Stimulated activated CD8-positive, alpha-beta memory T cell treated with anti-CD3 and anti-CD28 coated beads, Interleukin-7, amount 100 ng/mL, for 48 hours (primary cell): ENCODE data around the gene MME.
"Not testable (repeated sequence)": the region's sequence is repeated elsewhere in the genome, so short reads cannot be mapped to it uniquely, and the experiment has no call there.

ENCODE experiments used
- DNase-seq, 2 donors: peaks; one replicate each; pipeline ENCODE4 v3.0.0-alpha.2; 2020; ENCODE audit warnings: low read depth in 1 of 2; ENCODE audit errors: extremely low read depth in 1 of 2

The MME gene

DNA sequence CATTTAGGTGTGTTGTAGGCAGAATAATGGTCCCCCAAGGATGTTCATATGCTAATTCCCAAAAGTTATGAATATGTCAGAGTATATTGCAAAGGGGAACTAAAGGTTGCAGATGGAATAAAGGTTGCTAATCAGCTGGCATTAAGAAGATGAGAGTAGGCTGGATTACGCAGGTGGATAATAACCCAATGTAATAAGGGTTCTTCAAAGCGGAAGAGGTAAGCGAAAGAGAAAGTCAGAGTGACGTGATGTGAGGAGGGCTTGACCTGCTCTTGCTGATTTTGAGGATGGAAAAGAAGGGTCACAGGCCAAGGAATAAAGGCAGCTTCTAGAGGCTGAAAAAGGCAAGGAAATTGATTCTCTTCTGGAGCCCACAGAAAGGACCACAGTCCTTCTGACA is 109.4 kb downstream of the MME start:
- no peak for DNase-seq

DNA sequence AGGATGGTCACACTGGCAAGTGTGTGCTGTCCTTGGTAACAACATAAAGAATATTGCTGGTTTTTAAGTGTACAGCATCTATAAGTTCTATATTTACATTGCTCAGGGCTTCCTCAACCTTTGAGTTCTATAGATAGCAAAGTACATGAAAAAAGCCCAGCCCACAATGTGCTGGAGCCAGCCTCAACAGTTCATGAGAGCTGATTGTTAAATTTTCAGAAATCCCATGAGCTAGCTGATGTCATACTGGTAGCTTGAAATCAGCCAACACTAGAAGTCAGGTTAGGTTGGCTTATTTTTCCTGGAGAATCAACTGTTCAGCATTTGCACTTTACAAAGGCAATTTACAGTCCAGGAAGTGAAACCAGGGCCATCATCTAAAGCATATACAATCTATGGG is 110.6 kb downstream of the MME start:
- no peak for DNase-seq

DNA sequence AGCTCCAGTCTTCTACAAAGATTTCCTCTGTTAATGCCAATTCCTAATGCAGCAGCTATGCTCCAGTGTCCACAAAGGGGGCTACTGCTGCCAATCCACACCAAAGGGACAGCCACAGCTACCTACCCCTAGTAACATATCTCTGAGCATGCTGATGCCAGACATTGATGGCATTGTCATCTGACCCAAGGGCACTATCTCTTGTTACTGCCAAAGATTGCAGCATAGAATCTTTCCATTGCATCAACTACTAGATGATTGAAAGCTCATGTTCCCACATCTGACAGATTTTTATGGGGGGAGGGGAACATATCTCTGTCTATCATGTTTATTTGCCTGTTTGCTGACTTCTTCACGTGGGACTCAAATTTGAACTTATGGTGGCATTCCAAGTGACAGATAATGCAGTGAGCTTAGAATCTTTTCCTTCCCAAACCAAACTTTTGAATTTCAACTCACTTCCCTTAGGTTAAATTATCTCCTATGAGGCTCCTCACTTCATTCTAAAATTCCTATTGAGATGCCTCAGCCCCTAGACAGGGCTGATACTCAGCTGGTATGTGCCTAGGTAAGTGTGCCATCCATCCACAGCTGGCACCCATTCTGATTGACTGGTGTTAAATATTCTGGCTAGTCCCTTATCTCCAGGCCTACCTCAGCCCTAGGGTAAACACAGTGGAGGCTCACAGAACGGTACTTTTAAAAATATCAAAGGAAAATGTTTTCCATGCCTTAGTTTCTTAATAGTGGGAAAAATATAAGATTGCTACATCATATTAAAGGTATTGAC is 113.0 kb downstream of the MME start:
- DNase-seq, result no peak

GRCh38 chr3:155193868-155194267 is 113.7 kb downstream of the MME start:
- DNase-seq, result no peak

DNA sequence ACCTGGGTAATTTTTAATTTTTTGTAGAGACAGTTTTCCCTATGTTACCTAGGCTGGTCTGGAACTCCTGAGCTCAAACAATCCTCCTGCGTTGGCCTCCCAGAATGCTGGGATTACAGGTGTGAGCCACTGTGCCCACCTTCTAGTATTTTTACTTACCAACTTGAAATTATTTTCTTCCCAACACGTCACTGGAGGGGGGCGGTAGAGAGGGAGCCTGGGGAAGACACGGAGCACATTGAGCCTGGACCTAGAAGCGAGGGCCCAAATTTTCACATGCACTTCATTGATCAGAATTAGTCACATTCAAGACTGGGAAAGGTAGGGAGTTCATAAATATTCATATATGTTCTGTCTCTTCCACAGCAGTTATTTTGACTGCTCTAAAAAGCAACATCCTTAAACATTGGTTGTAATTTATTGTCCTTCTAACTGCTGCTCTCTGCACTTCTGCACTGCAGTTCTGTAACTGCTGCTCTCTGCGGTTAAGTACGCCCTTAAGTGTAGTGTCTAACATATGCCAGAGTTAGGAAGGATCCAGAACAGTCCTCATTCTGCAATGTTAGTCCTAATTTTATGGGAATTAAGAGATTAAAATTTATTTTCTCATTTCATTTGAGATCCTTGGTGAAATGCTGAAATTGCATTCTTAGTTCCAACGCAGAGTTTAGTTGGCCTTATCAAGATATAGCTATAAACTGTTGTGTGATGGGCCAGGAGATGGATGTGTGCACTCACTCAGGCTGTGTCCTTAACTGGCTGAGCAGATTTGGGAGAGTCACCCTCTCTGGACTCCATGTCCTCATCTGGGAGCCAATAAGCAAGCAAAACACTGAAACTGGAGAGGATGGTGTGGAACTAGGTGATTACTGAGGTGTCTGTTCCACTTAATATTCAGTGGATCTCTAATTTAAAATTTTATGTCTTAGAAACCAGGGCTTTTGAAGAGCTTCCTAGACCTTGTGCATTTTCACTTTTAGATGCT is 115.1 kb downstream of the MME start:
- no peak for DNase-seq

DNA sequence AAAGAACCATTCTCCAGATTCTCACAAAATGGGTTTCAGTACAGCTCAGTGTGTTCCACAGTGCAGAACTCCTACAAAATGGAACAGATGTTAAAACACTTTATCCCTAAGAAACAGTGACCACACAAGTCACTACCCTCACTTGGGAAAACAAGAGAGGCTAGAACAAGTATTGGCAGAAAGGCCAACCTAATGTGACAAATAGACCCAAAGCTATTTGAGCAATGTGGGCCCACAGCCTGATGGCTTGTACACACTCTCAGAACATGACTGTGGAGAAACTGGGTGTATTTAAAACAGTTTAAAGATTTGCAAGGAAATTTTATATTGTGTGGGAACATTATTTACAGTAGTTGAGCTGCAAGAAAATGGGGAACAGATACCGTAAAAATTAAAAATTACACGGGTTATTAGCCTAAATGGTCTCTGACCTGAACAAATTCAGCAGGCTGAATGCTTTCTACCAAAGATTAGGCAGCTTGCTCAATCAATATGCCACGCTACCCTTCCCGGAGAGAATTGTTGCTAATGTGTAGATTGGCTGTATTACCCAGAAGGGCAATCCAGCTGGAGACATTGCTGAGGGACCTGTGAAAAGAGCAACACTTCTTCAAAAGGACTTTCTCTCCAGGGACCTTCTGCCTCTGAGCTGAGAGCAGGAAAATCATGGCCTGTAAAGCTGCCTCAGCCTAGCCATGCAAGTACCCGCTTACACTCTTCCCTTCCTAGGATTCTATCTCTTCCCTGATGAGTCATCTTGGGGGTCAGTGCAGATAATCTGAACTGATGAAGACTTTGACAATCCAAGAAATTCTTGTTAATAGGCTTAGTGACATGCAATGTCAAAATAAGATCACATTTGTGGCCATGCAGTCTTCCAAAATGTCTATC is 116.3 kb downstream of the MME start:
- DNase-seq, result no peak

DNA sequence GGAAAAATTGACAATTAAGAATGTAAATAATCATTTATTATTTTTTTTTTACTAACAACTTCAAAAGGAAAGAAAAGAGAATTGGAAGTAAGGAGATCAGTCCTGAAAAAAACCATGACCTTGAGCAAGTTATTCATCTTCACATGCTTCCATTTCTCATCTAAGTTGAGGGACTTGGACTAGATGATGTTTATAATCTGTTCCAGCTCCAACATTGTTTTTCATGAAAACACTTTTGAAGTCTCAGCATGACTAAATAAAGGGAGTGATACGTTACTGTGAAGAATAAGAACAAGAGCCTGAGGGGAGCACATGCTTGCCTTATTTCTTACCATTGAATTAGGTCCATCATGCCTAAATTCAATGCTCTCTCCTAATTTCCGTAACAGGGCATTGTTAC is 117.7 kb downstream of the MME start:
- DNase-seq, result no peak

- no peak for DNase-seq
Measured at GRCh38 chr3:155202626-155203025, 122.5 kb downstream of the MME start.

GRCh38 chr3:155204851-155205250 is 124.7 kb downstream of the MME start:
- DNase-seq, result no peak

- DNase-seq, result no peak
Measured at GRCh38 chr3:155208183-155208800, 128.2 kb downstream of the MME start.

DNA sequence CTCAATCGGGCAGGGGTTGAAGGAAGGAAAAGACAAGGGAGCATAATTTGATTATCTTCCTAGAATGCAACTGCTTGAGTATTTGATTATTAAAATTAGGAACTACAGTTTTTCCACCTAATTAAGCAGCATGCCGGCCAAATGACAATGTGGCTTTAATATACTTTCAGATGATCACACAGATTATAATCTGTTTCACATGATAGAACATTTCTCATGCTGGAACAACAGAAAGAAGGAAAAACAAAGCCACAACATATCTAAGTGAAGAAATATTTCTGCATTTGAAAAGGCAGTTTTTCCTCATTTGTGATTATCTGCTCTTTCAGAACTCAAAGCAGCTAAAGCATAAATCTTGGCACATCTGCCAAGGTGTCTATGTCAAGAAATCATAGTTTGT is 130.6 kb downstream of the MME start:
- no peak for DNase-seq

GRCh38 chr3:155211266-155211665 is 131.1 kb downstream of the MME start:
- no peak for DNase-seq

DNA sequence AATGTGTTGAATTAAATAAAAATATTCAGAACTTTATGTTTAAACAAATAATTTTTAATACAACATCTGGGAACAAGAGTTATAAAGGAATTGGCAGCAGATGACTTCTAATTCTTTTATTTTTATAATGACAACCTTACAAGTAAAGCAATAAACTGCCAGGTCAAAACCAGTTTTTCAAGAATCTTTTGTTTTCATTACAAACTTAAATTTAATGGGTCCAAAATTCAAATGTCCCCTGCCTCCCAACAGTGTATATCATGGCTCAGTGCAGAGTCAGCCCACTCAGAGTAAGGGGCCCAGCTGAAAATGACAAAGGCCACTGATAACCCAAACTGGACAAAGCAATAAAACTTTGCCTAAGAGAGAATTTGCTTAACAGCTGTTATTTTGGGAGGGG is 131.8 kb downstream of the MME start:
- DNase-seq, result no peak

DNA sequence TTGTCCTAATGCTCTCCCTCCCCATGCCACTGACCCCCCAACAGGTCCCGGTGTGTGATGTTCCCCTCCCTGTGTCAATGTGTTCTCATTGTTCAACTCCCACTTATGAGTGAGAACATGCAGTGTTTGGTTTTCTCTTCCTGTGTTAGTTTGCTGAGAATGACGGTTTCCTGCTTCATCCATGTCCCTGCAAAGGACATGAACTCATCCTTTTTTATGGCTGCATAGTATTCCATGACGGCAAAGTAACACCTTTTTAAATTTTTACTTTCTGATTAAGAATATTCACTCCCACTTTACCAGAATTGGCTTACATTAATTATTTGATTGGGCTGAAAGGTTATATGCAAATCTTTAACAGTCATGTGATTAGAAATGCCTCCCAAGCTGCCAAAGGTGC is 135.9 kb downstream of the MME start:
- DNase-seq, result not testable (repeated sequence)

DNA sequence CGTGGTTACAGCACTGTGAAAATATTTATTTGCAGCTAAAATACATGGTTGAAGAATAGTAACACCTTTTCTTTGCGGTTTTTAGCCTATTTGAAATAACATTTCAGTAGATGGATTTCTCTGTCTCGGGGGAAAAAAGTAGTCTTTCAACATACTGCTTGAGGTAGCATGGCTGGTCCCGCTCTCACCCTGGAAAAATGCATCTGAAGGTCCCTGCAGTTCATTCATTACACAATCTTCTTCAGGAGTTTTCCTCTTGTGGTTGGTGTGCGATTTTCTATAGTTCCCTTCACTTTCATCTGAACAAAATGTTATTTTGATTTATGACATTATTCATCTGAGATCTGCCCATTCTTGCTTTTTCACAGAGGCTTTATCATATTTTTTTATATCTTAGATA is 137.5 kb downstream of the MME start:
- no peak for DNase-seq

- DNase-seq, result no peak
Measured at GRCh38 chr3:155218462-155218861, 138.3 kb downstream of the MME start.

DNA sequence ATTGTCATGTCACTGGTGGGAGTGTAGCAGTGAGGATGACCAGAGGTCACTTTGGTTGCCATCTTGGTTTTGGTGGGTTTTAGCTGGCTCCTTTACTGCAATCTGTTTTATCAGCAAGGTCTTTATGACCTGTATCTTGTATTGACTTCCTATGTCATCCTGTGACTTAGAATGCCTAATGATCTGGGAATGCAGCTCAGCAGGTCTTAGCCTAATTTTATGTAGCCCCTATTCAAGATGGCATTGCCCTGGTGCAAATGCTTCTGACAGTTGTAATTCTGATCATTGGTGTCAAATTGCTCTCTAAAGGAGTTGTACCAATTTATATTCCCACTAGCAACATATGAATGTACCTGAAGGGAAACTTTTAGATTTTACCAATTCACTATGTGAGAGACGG is 139.0 kb downstream of the MME start:
- no peak for DNase-seq

GRCh38 chr3:155225417-155225816 is 145.3 kb downstream of the MME start:
- DNase-seq, result no peak

- no peak for DNase-seq
Measured at GRCh38 chr3:155227141-155227540, 147.0 kb downstream of the MME start.

- DNase-seq, result no peak
Measured at GRCh38 chr3:155228676-155229075, 148.6 kb downstream of the MME start.

GRCh38 chr3:155229086-155229485 is 149.0 kb downstream of the MME start:
- no peak for DNase-seq
